ENCODE data around the gene E2F4. TPM values are rescaled to one million over a fixed set of nuclear protein-coding genes. Genes with fewer than 3 reads are reported as not detected.

The E2F4 gene
- total and polyA plus RNA-seq, 2 of the 8 experiments (the other 6 are each of a cell fraction or from before 2014, with no cell fraction given), result 79.9 to 157 TPM

- no peak for TF ChIP-seq NRF1 (IDR thresholded peaks at IDR 0.05; ENCODE audit: low read depth, low read length)
- no peak for TF ChIP-seq POLR2A (IDR thresholded peaks at IDR 0.05; ENCODE audit: control extremely low read depth in 1 of 2, low read depth in 2 of 2, low read length in 2 of 2)
- no peak for TF ChIP-seq CTCF (IDR thresholded peaks at IDR 0.05; ENCODE audit: control extremely low read depth in 1 of 3, insufficient read depth in 1 of 3, low read depth in 1 of 3, low read length in 3 of 3)
- no peak for TF ChIP-seq RAD21 (IDR thresholded peaks at IDR 0.05 in 1 of 2, conservative IDR thresholded peaks at IDR 0.05 in 1 of 2; ENCODE audit: low read depth in 2 of 2, low read length in 2 of 2)
These were observed 48.6 kb downstream of the E2F4 start (continued) for GRCh38 chr16:67240506-67240905.
